Spleen (tissue), 11 donors: ENCODE measurements around the gene ICAM1. TPM values are rescaled to one million over a fixed set of nuclear protein-coding genes. Genes with fewer than 3 reads are reported as not detected.

Experiments
- DNase-seq: peaks from one replicate; pipeline ENCODE4 v3.0.0-alpha.2; 2020
- H3K27ac ChIP-seq, 8 donors: fragments of 200-600 bp; sonication (generic) in 7 of 8; 1 replicate in 4 of 8; 2 replicates in 4 of 8; pipeline versions ENCODE4 v1.5.0 to v1.8.0; 2016 to 2021; ENCODE audit warnings: inconsistent platforms in 4 of 8, mild to moderate bottlenecking in 4 of 8, moderate library complexity in 1 of 8
- H3K27me3 ChIP-seq, 7 donors: fragments of 200-600 bp; sonication (generic) in 6 of 7; replicated peaks in 1 of 7; 1 replicate in 4 of 7; 2 replicates in 3 of 7; pipeline versions ENCODE4 v1.5.0 to v1.8.0; 2016 to 2021; ENCODE audit warnings: inconsistent platforms in 3 of 7, mild to moderate bottlenecking in 1 of 7
- H3K36me3 ChIP-seq, 6 donors: fragments of 200-600 bp; sonication (generic) in 5 of 6; 1 replicate in 4 of 6; 2 replicates in 2 of 6; pipeline versions ENCODE4 v1.5.0 to v1.8.0; 2016 to 2021; ENCODE audit warnings: inconsistent platforms in 2 of 6
- H3K4me1 ChIP-seq, 6 donors: fragments of 200-600 bp; sonication (generic) in 5 of 6; 1 replicate in 3 of 6; 2 replicates in 3 of 6; pipeline versions ENCODE4 v1.5.0 to v1.8.0; 2016 to 2021; ENCODE audit warnings: inconsistent platforms in 3 of 6
- H3K4me3 ChIP-seq, 8 donors: fragments of 200-600 bp; sonication (generic) in 7 of 8; 1 replicate in 4 of 8; 2 replicates in 4 of 8; pipeline versions ENCODE4 v1.5.0 to v1.8.0; 2016 to 2021; ENCODE audit warnings: inconsistent platforms in 4 of 8, mild to moderate bottlenecking in 4 of 8, moderate library complexity in 2 of 8
- H3K9me3 ChIP-seq, 8 donors: fragments of 200-600 bp; sonication (generic) in 7 of 8; 1 replicate in 4 of 8; 2 replicates in 4 of 8; pipeline versions ENCODE4 v1.5.0 to v1.8.0; 2016 to 2021; ENCODE audit warnings: inconsistent platforms in 4 of 8
- POLR2A ChIP-seq, 3 donors: fragments of 450-650 bp; IDR thresholded peaks; one replicate each; pipeline ENCODE4 v1.5.1; 2017; ENCODE audit warnings: antibody characterized with exemption in 3 of 3, mild to moderate bottlenecking in 1 of 3
- POLR2AphosphoS5 ChIP-seq, 3 donors: sonication (generic); formaldehyde crosslinking; IDR thresholded peaks; one replicate each; pipeline ENCODE4 v1.5.1; 2017; ENCODE audit warnings: antibody characterized with exemption in 3 of 3
- WGBS, 5 donors: extraction: QIAGEN DNeasy Blood & Tissue Kit in 3 of 5; methylation state at CpG; one replicate each; pipeline versions ENCODE4 v1.1.5 to v1.1.7; 2013 to 2018; 5-methylcytosine and 5-hydroxymethylcytosine counted together
- intact Hi-C: fragments of 100-400 bp; cut with DNase I; formaldehyde crosslinking; loops from one replicate; pipeline ENCODE4 v1.15.0; 2023; ENCODE audit warnings: low total_unique reads
- polyA plus RNA-seq, 3 donors: library from polyadenylated mRNA; stranded (reverse); fragments of 200-250 nt; gene quantifications; one replicate each; pipeline ENCODE4 v1.2.1, GENCODE V29; 2013
- total RNA-seq, 7 donors: library from RNA; depleted of rRNA in 3 of 7; stranded (reverse); fragments of >200 nt in 3 of 7; fragmentation: NEBNext Ultra II Directional in 4 of 7; extraction: Animal tissue kit (Norgen Biotek cat#: 25700) in 4 of 7; gene quantifications; one replicate each; pipeline versions ENCODE4 v1.1.0 to v1.2.1, GENCODE V29; 2016 to 2021
- TF ChIP-seq, protein P1 (sequence below), 11 experiments: fragments of 200-600 bp in 7 of 11; fragments of 450-650 bp in 4 of 11; sonication (generic) in 4 of 11; IDR thresholded peaks in 8 of 11; conservative IDR thresholded peaks in 3 of 11; 1 replicate in 7 of 11; 2 replicates in 4 of 11; pipeline versions ENCODE4 v1.4.0 to v1.8.0; 2016 to 2021; ENCODE audit warnings: antibody characterized with exemption in 11 of 11, inconsistent platforms in 4 of 11, mild to moderate bottlenecking in 1 of 11
- donor health status: healthy with polysubstance abuse.
- donor health status: DM: no; HTN: no; CAD: no; lungs with moderate emphysema.
- donor health status: DM: no; HTN: no; CAD: no.
- donor health status: Bipolar disorder and iron deficiency.
- donor health status: healthy.
- donor health status: DM: no; HTN: no; CAD: no.
- donor health status: DM: yes; HTN: yes; CAD: no.

The ICAM1 gene
- total and polyA plus RNA-seq, 10 donors = 12.8 to 163 (median 98.2) TPM

GRCh38 chr19:10284960-10285278 lies 14.0 kb downstream of the ICAM1 start:
- no peak for DNase-seq
- Histone ChIP-seq H3K27ac (no peak overlapping the region), H3K4me1 (peaks cover 40 to 97% (median 69%) of the 10 kb centered on the region in 6 donors), H3K27me3 (peaks cover 4 to 33% (median 27%) of the 10 kb centered on the region in 7 donors), H3K9me3 (no peaks in the 10 kb centered on the region), H3K36me3 (peaks cover 3 to 64% (median 49%) of the 10 kb centered on the region in 6 donors), H3K4me3 (no peak overlapping the region)
- WGBS, 5 donors = 89 to 96% (median 92%) methylated on average over 10 to 13 of the region's 13 CpGs
- intact Hi-C loops = no loop called here
- peak in 1 of 3 donors; percentile 45 for TF ChIP-seq POLR2AphosphoS5 (IDR thresholded peaks at IDR 0.05)
- TF ChIP-seq, protein P1, sequence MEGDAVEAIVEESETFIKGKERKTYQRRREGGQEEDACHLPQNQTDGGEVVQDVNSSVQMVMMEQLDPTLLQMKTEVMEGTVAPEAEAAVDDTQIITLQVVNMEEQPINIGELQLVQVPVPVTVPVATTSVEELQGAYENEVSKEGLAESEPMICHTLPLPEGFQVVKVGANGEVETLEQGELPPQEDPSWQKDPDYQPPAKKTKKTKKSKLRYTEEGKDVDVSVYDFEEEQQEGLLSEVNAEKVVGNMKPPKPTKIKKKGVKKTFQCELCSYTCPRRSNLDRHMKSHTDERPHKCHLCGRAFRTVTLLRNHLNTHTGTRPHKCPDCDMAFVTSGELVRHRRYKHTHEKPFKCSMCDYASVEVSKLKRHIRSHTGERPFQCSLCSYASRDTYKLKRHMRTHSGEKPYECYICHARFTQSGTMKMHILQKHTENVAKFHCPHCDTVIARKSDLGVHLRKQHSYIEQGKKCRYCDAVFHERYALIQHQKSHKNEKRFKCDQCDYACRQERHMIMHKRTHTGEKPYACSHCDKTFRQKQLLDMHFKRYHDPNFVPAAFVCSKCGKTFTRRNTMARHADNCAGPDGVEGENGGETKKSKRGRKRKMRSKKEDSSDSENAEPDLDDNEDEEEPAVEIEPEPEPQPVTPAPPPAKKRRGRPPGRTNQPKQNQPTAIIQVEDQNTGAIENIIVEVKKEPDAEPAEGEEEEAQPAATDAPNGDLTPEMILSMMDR (IDR thresholded peaks at IDR 0.05 in 8 of 11, conservative IDR thresholded peaks at IDR 0.05 in 3 of 11) = no peak

GRCh38 chr19:10285393-10285792 lies 14.5 kb downstream of the ICAM1 start:
- WGBS, 5 donors = 77 to 85% (median 79%) methylated on average over 4 of the region's 4 CpGs
- no peak for DNase-seq
- peak overlapping the region in 1 of 8 donors; percentile 74 for H3K27ac ChIP-seq

DNA sequence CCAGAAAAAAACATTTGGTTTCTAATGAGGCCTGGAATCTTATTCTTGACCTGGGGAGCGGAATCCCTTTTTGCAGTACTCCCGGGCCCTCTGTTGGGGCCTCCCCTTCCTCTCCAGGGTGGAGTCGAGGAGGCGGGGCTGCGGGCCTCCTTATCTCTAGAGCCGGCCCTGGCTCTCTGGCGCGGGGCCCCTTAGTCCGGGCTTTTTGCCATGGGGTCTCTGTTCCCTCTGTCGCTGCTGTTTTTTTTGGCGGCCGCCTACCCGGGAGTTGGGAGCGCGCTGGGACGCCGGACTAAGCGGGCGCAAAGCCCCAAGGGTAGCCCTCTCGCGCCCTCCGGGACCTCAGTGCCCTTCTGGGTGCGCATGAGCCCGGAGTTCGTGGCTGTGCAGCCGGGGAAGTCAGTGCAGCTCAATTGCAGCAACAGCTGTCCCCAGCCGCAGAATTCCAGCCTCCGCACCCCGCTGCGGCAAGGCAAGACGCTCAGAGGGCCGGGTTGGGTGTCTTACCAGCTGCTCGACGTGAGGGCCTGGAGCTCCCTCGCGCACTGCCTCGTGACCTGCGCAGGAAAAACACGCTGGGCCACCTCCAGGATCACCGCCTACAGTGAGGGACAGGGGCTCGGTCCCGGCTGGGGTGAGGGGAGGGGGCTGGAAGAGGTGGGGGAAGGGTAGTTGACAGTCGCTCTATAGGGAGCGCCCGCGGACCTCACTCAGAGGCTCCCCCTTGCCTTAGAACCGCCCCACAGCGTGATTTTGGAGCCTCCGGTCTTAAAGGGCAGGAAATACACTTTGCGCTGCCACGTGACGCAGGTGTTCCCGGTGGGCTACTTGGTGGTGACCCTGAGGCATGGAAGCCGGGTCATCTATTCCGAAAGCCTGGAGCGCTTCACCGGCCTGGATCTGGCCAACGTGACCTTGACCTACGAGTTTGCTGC lies 16.1 kb downstream of the ICAM1 start, which contains the start of gene ICAM4:
TSS of gene ICAM4 (plus strand) at position 153 of the 935 bp plus-strand sequence. CDS start at position 211, 58 bp downstream.
- Histone ChIP-seq H3K27ac (peak within 1 kb of the TSS in 7 of 8 donors; percentile 13 to 74 (median 65)), H3K4me1 (peaks cover 62 to 100% (median 82%) of the 10 kb centered on the region in 6 donors), H3K4me3 (peak within 1 kb of the TSS in 7 of 8 donors; percentile 4 to 56 (median 26)), H3K27me3 (peaks cover 8 to 54% (median 49%) of the 10 kb centered on the region in 7 donors), H3K9me3 (no peaks in the 10 kb centered on the region), H3K36me3 (peaks cover 3 to 44% (median 41%) of the 10 kb centered on the region in 6 donors)
- DNase-seq = peak; percentile 88
- WGBS, 5 donors = 4 to 7% (median 4%) methylated on average over 26 to 59 of the region's 59 CpGs
- intact Hi-C loops = no loop called here
- TF ChIP-seq POLR2A (IDR thresholded peaks at IDR 0.05) (no peak), POLR2AphosphoS5 (IDR thresholded peaks at IDR 0.05) (peak; percentile 57 to 84 (median 74))
- TF ChIP-seq, protein P1 (IDR thresholded peaks at IDR 0.05 in 8 of 11, conservative IDR thresholded peaks at IDR 0.05 in 3 of 11) = no peak

More at GRCh38 chr19:10285393-10285792, 14.5 kb downstream of the ICAM1 start:
- H3K4me1 ChIP-seq = peaks cover 45 to 97% (median 71%) of the 10 kb centered on the region in 6 donors
- no peaks in the 10 kb centered on the region for H3K9me3 ChIP-seq
- no peak overlapping the region for H3K4me3 ChIP-seq
- peak in 1 of 3 donors; percentile 34 for TF ChIP-seq POLR2AphosphoS5 (IDR thresholded peaks at IDR 0.05)
- TF ChIP-seq, protein P1 (IDR thresholded peaks at IDR 0.05 in 8 of 11, conservative IDR thresholded peaks at IDR 0.05 in 3 of 11) = no peak
- H3K27me3 ChIP-seq = peaks cover 4 to 38% (median 32%) of the 10 kb centered on the region in 7 donors
- intact Hi-C loops = no loop called here
- peaks cover 3 to 60% (median 49%) of the 10 kb centered on the region in 6 donors for H3K36me3 ChIP-seq

GRCh38 chr19:10288662-10289166 lies 17.8 kb downstream of the ICAM1 start:
- no peak for DNase-seq
- intact Hi-C loops = no loop called here
- TF ChIP-seq POLR2AphosphoS5 (IDR thresholded peaks at IDR 0.05) = no peak
- no peak for TF ChIP-seq POLR2A (IDR thresholded peaks at IDR 0.05)
- TF ChIP-seq, protein P1 (IDR thresholded peaks at IDR 0.05 in 8 of 11, conservative IDR thresholded peaks at IDR 0.05 in 3 of 11) = no peak
- Histone ChIP-seq H3K27me3 (peaks cover 10 to 71% (median 65%) of the 10 kb centered on the region in 7 donors), H3K4me1 (peaks cover 69 to 100% (median 93%) of the 10 kb centered on the region in 6 donors), H3K4me3 (peak overlapping the region in 6 of 8 donors; percentile 39 to 70 (median 44)), H3K36me3 (peaks cover 3 to 27% (median 25%) of the 10 kb centered on the region in 6 donors), H3K27ac (no peak overlapping the region), H3K9me3 (no peaks in the 10 kb centered on the region)
- WGBS, 5 donors = 1 to 6% (median 3%) methylated on average over 16 to 23 of the region's 23 CpGs
